PC-3 (cell line): ENCODE results near the gene SCN8A. TPM values are rescaled to one million over a fixed set of nuclear protein-coding genes. Genes with fewer than 3 reads are reported as not detected.

ENCODE experiments used
- ATAC-seq: fragments of 200-7000 bp; cut with Tn5 transposase; 2 replicates; pipeline ENCODE4 v1.9.1; 2020; ENCODE audit warnings: mild to moderate bottlenecking, moderate library complexity
- BruUV-seq: library from RNA; stranded (reverse); fragments of 400-500 nt; replicated peaks from 2 replicates; lab custom pipeline; 2021; lab: Mats Ljungman, UMichigan
- CTCF ChIA-PET: fragments of 300-600 bp; sonication (Branson Sonifier 250); formaldehyde crosslinking; loops from one replicate; lab custom pipeline; 2022; ENCODE audit warnings: antibody characterized with exemption; lab: Charles Lee
- POLR2A ChIA-PET: fragments of 300-600 bp; sonication (Branson Sonifier 250); formaldehyde crosslinking; loops from one replicate; lab custom pipeline; 2022; ENCODE audit warnings: antibody characterized with exemption; ENCODE audit not compliant: unreplicated experiment; lab: Charles Lee
- DNase-seq: peaks from one replicate; pipeline ENCODE4 v3.0.0-alpha.2; 2015
- H2AFZ ChIP-seq: fragments of 300-600 bp; sonication (generic); 2 replicates; pipeline ENCODE4 v1.6.0; 2016; ENCODE audit warnings: antibody characterized with exemption, low read length
- H3F3A ChIP-seq: fragments of 300-600 bp; sonication (generic); one replicate; pipeline ENCODE4 v1.6.0; 2017; ENCODE audit warnings: antibody characterized with exemption, low read length, control low read depth, mild to moderate bottlenecking; ENCODE audit not compliant: unreplicated experiment
- H3K27ac ChIP-seq: fragments of 300-600 bp; sonication (generic); 2 replicates; pipeline ENCODE4 v1.5.1; 2016; ENCODE audit warnings: mild to moderate bottlenecking, low read length
- H3K27me3 ChIP-seq: fragments of 300-600 bp; sonication (generic); 2 replicates; pipeline ENCODE4 v1.6.1; 2016; ENCODE audit warnings: low read length, mixed read lengths
- H3K36me3 ChIP-seq: fragments of 300-600 bp; sonication (generic); 2 replicates; pipeline ENCODE4 v1.6.1; 2016; ENCODE audit warnings: low read depth, mixed run types, low read length, mixed read lengths
- H3K4me1 ChIP-seq: fragments of 300-600 bp; sonication (generic); 2 replicates; pipeline ENCODE4 v1.5.1; 2016; ENCODE audit warnings: low read length; ENCODE audit not compliant: insufficient read depth
- H3K4me2 ChIP-seq: fragments of 300-600 bp; sonication (generic); 2 replicates; pipeline ENCODE4 v1.6.0; 2016; ENCODE audit warnings: low read length
- H3K4me3 ChIP-seq: fragments of 300-600 bp; sonication (generic); 2 replicates; pipeline ENCODE4 v1.5.1; 2016; ENCODE audit warnings: mild to moderate bottlenecking, low read length, mixed read lengths
- H3K79me2 ChIP-seq: fragments of 300-600 bp; sonication (generic); 2 replicates; pipeline ENCODE4 v1.6.1; 2017; ENCODE audit warnings: low read length, mixed read lengths
- H3K9ac ChIP-seq: fragments of 300-600 bp; sonication (generic); 2 replicates; pipeline ENCODE4 v1.6.0; 2016; ENCODE audit warnings: mild to moderate bottlenecking, low read length
- H3K9me2 ChIP-seq: fragments of 300-600 bp; sonication (generic); replicated peaks from 2 replicates; pipeline ENCODE4 v1.6.1; 2016; ENCODE audit warnings: mixed run types, low read length, mixed read lengths
- H3K9me3 ChIP-seq: fragments of 300-600 bp; sonication (generic); 2 replicates; pipeline ENCODE4 v1.6.1; 2016; ENCODE audit warnings: low read length, mixed read lengths
- H4K20me1 ChIP-seq: fragments of 300-600 bp; sonication (generic); 2 replicates; pipeline ENCODE4 v1.6.1; 2016; ENCODE audit warnings: low read length, mixed read lengths
- CTCF ChIP-seq: fragments of 300-600 bp; sonication (generic); conservative IDR thresholded peaks from 2 replicates; pipeline ENCODE4 v1.5.1; 2017; ENCODE audit warnings: antibody characterized with exemption, low read depth, mild to moderate bottlenecking, low read length
- EZH2 ChIP-seq: fragments of 300-600 bp; sonication (generic); IDR thresholded peaks from one replicate; pipeline ENCODE4 v1.6.1; 2017; ENCODE audit warnings: antibody characterized with exemption, mild to moderate bottlenecking, low read length; ENCODE audit not compliant: unreplicated experiment
- EZH2phosphoT487 ChIP-seq: fragments of 300-600 bp; sonication (generic); IDR thresholded peaks from 2 replicates; pipeline ENCODE4 v1.6.1; 2018; ENCODE audit warnings: mild to moderate bottlenecking, antibody characterized with exemption, low read length, borderline replicate concordance
- intact Hi-C: fragments of 100-400 bp; cut with micrococcal nuclease; formaldehyde crosslinking; loops from 2 replicates; pipeline ENCODE4 v1.9.0; 2023
- total RNA-seq: library from RNA; depleted of rRNA; stranded (reverse); fragments of >200 nt; gene quantifications from 2 replicates; pipeline ENCODE4 v1.2.3, GENCODE V29; 2014

SCN8A gene
- total RNA-seq, 1 experiment from 2014 or later, result 12.7 TPM

GRCh38 chr12:51647647-51648046 lies 56.6 kb downstream of the SCN8A start:
- Histone ChIP-seq H3K4me3 (no peak overlapping the region), H2AFZ (no peak overlapping the region), H3K36me3 (no peaks in the 10 kb centered on the region), H3K4me2 (no peak overlapping the region), H3K27me3 (no peaks in the 10 kb centered on the region), H3K9ac (no peak overlapping the region), H3F3A (no peaks in the 10 kb centered on the region), H4K20me1 (no peaks in the 10 kb centered on the region), H3K9me3 (no peaks in the 10 kb centered on the region), H3K27ac (no peak overlapping the region), H3K4me1 (no peaks in the 10 kb centered on the region), H3K79me2 (0 out of 2 replicates have a peak, but pooled peaks cover 4% of the 10 kb centered on the region), H3K9me2 (no peaks in the 10 kb centered on the region)
- ATAC-seq, result no peak
- POLR2A ChIA-PET, result no interaction called here
- no peak for TF ChIP-seq CTCF
- TF ChIP-seq EZH2, result no peak
- no peak for TF ChIP-seq EZH2phosphoT487
- intact Hi-C loops, result no loop called here
- CTCF ChIA-PET, result no interaction called here
- no peak for DNase-seq
- no TSS peak for BruUV-seq

GRCh38 chr12:51653431-51653830 lies 62.4 kb downstream of the SCN8A start:
- Histone ChIP-seq H3K27ac (no peak overlapping the region), H2AFZ (no peak overlapping the region), H3K79me2 (peaks cover 8% of the 10 kb centered on the region; the same call in 1 of the 2 replicates), H3K27me3 (no peaks in the 10 kb centered on the region), H3K4me3 (no peak overlapping the region), H3K4me1 (no peaks in the 10 kb centered on the region), H3K4me2 (no peak overlapping the region), H3F3A (no peaks in the 10 kb centered on the region), H4K20me1 (no peaks in the 10 kb centered on the region), H3K9me2 (no peaks in the 10 kb centered on the region), H3K36me3 (peaks cover 3% of the 10 kb centered on the region; the same call in 1 of the 2 replicates), H3K9me3 (no peaks in the 10 kb centered on the region), H3K9ac (no peak overlapping the region)
- CTCF ChIA-PET, result no interaction called here
- no TSS peak for BruUV-seq
- TF ChIP-seq EZH2phosphoT487, result no peak
- no peak for TF ChIP-seq CTCF
- no peak for TF ChIP-seq EZH2
- POLR2A ChIA-PET, result no interaction called here
- DNase-seq (no peak), ATAC-seq (no peak)
- intact Hi-C loops, result no loop called here

GRCh38 chr12:51661199-51661598 lies 70.2 kb downstream of the SCN8A start:
- no peak overlapping the region for H3K4me3 ChIP-seq
- no peak for ATAC-seq
- H2AFZ ChIP-seq, result no peak overlapping the region
- H3K4me1 ChIP-seq, result no peaks in the 10 kb centered on the region
- H3F3A ChIP-seq, result no peaks in the 10 kb centered on the region
- DNase-seq, result no peak
- no peak overlapping the region for H3K27ac ChIP-seq
- no TSS peak for BruUV-seq
- no peaks in the 10 kb centered on the region for H3K9me3 ChIP-seq
- TF ChIP-seq CTCF (no peak), EZH2 (no peak), EZH2phosphoT487 (no peak)
- H3K9me2 ChIP-seq, result no peaks in the 10 kb centered on the region
- ChIA-PET POLR2A (no interaction called here), CTCF (no interaction called here)
- peaks cover 10% of the 10 kb centered on the region; the same call in 1 of the 2 replicates for H3K79me2 ChIP-seq
- no peak overlapping the region for H3K4me2 ChIP-seq
- H3K36me3 ChIP-seq, result peaks cover 13% of the 10 kb centered on the region
- H3K27me3 ChIP-seq, result no peaks in the 10 kb centered on the region
- intact Hi-C loops, result no loop called here
- H3K9ac ChIP-seq, result no peak overlapping the region
- H4K20me1 ChIP-seq, result no peaks in the 10 kb centered on the region
